ENCODE data around the gene SPECC1. TPM values are rescaled to one million over a fixed set of nuclear protein-coding genes. Genes with fewer than 3 reads are reported as not detected.

The SPECC1 gene
- total and polyA plus RNA-seq, 12 donors = 19.2 to 96.1 (median 40.3) TPM

DNA sequence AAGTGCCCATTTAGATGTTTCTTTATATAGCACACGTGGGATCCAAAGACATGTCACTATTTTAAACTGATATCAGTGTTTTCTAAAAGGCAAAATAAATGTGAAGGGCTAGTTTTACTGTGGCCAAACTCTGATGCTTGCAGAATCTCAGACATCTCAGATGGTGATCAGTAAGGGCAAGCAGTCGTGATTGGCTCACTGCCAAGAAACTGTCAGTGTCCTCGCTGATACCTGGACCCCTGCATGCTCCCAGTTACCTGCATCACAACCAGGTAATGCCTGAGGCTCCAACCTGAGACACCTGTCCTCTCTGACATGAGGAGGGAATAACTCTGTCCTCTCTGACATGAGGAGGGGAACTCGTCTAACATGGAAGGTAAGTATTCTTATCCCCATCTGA is 114.0 kb downstream of the SPECC1 start:
- DNase-seq = no peak
- WGBS, 4 donors = 58 to 70% (median 61%) methylated on average over 4 of the region's 4 CpGs

DNA sequence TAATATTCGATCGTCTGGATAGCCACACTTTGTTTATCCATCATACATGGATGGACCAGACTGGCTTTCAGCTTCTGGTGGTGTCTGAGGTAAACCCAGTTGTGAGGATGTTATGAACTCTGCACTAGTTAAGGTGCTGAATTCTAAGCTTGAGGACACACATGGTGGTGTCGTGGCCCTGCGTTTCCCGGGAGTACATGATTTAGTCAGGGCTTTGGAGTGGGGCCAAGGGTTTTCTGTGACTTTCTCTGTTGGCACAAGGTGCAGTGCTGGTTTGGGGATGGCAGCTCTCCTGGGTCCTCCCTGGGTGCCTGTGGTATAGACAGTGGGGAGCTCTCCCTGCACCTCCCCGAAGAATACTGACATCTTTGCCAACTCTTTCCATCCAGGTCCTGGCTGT is 116.6 kb downstream of the SPECC1 start:
- no peaks in the 10 kb centered on the region for H3K36me3 ChIP-seq (replicated peaks in 1 of 2)
- DNase-seq = peak in 3 of 7 donors; percentile 29 to 48 (median 34)
- no peak overlapping the region for H3K27ac ChIP-seq
- intact Hi-C loops (cut with DNase I) = loop anchor here in 1 of 2 donors (10.0 kb wide), 1 partner anchor 189 kb away; no protein-coding TSS in a partner anchor
- H3K4me3 ChIP-seq = no peak overlapping the region
- no peaks in the 10 kb centered on the region for H3K27me3 ChIP-seq
- H3K4me1 ChIP-seq (replicated peaks in 1 of 2) = peaks cover 0 to 16% of the 10 kb centered on the region in 2 donors
- no peak for TF ChIP-seq POLR2A (IDR thresholded peaks at IDR 0.05)
- TF ChIP-seq, protein P1, sequence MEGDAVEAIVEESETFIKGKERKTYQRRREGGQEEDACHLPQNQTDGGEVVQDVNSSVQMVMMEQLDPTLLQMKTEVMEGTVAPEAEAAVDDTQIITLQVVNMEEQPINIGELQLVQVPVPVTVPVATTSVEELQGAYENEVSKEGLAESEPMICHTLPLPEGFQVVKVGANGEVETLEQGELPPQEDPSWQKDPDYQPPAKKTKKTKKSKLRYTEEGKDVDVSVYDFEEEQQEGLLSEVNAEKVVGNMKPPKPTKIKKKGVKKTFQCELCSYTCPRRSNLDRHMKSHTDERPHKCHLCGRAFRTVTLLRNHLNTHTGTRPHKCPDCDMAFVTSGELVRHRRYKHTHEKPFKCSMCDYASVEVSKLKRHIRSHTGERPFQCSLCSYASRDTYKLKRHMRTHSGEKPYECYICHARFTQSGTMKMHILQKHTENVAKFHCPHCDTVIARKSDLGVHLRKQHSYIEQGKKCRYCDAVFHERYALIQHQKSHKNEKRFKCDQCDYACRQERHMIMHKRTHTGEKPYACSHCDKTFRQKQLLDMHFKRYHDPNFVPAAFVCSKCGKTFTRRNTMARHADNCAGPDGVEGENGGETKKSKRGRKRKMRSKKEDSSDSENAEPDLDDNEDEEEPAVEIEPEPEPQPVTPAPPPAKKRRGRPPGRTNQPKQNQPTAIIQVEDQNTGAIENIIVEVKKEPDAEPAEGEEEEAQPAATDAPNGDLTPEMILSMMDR (IDR thresholded peaks at IDR 0.05) = no peak
- 58 to 88% (median 64%) methylated on average over 5 to 6 of the region's 6 CpGs for WGBS, 4 donors
- no peaks in the 10 kb centered on the region for H3K9me3 ChIP-seq (replicated peaks in 1 of 3)

More for the DNA sequence above, 114.0 kb downstream of the SPECC1 start:
- no peaks in the 10 kb centered on the region for H3K27me3 ChIP-seq
- no peaks in the 10 kb centered on the region for H3K9me3 ChIP-seq (replicated peaks in 1 of 3)
- no peak for TF ChIP-seq POLR2A (IDR thresholded peaks at IDR 0.05)
- H3K4me1 ChIP-seq (replicated peaks in 1 of 2) = peaks cover 0 to 14% of the 10 kb centered on the region in 2 donors
- no peak overlapping the region for H3K4me3 ChIP-seq
- H3K27ac ChIP-seq = no peak overlapping the region
- H3K36me3 ChIP-seq (replicated peaks in 1 of 2) = no peaks in the 10 kb centered on the region
- intact Hi-C loops (cut with DNase I) = loop anchor here (5.0 to 10.0 kb wide), 4 partner anchors 104 to 194 kb away; no protein-coding TSS in a partner anchor

DNA sequence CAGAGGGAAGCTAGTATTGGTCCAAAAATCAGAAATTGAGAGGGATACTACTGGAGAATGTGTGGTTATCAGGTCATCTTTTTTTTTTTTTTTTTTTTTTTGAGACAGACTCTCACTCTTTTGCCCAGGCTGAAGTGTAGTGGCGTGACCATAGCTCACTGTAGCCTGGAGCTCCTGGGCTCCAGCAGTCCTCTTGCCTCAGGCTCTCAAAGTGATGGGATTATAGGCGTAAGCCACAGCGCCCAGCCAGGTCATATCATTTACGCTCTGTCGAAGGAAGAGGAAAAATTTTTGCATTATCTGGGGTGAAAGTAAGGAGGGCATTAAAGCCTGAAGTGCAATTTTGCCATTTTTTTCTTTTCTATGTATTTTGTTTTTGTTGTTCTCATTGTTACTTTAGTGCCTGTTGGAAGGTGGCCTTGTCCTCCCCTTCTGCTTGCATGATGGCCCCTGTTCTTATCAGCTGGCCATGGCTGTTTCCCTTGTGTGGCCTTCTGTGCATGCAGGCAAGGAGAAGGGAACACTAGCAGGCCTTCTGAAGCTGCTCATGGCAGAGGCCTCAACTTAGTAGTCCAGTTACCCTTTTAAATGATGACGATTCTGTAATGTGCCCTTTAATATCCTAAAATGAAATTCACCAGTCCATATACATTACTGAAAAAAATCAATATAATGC is 118.3 kb downstream of the SPECC1 start:
- H3K36me3 ChIP-seq (replicated peaks in 1 of 2) = no peaks in the 10 kb centered on the region
- peaks cover 0 to 8% of the 10 kb centered on the region in 2 donors for H3K4me1 ChIP-seq (replicated peaks in 1 of 2)
- no peaks in the 10 kb centered on the region for H3K27me3 ChIP-seq
- 86 to 91% (median 88%) methylated on average over 6 of the region's 6 CpGs for WGBS, 4 donors
- H3K27ac ChIP-seq = peak overlapping the region in 1 of 5 donors; percentile 7
- H3K4me3 ChIP-seq = no peak overlapping the region
- intact Hi-C loops (cut with DNase I) = loop anchor here in 1 of 2 donors (10.0 kb wide), 1 partner anchor 187 kb away; no protein-coding TSS in a partner anchor
- H3K9me3 ChIP-seq (replicated peaks in 1 of 3) = no peaks in the 10 kb centered on the region
- TF ChIP-seq, protein P1 (IDR thresholded peaks at IDR 0.05) = no peak
- peak in 1 of 7 donors; percentile 14 for DNase-seq

DNA sequence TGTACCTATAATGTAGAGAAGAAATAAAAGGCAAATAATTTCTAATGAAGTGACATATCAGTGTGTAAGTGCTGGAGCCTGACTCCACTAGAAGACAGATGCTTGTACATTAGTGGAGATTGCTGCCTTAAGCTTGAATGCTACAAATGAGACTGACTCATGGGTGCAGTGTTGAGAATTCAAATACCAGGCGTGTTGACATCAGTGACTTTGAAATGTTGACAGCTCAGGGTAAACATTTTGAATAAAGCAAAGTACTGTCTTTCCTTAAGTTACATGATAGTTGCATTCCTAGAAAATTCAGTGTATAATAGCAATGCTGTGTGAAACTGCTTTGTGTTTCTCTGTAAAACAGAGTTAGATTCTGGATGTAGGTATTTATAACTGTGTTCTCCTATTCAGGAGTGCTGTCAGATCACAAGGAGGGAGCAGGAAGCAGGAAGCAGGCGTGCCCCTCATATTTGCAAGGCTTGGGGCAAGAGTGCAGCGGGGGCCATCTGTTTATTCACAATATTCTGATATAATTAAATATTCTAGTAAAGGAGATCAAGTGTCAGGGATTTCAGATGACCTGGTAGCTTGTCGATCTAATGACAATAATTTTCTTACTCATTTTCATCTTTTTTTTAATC is 119.0 kb downstream of the SPECC1 start:
- H3K36me3 ChIP-seq (replicated peaks in 1 of 2) = no peaks in the 10 kb centered on the region
- no peak for DNase-seq
- peaks cover 0 to 8% of the 10 kb centered on the region in 2 donors for H3K4me1 ChIP-seq (replicated peaks in 1 of 2)
- H3K27ac ChIP-seq = peak overlapping the region in 1 of 5 donors; percentile 7
- intact Hi-C loops (cut with DNase I) = loop anchor here in 1 of 2 donors (10.0 kb wide), 1 partner anchor 187 kb away; no protein-coding TSS in a partner anchor
- TF ChIP-seq, protein P1 (IDR thresholded peaks at IDR 0.05) = no peak
- TF ChIP-seq POLR2A (IDR thresholded peaks at IDR 0.05) = no peak
- H3K27me3 ChIP-seq = no peaks in the 10 kb centered on the region
- H3K9me3 ChIP-seq (replicated peaks in 1 of 3) = no peaks in the 10 kb centered on the region
- WGBS, 4 donors = 70 to 79% (median 76%) methylated on average over 4 of the region's 4 CpGs
- no peak overlapping the region for H3K4me3 ChIP-seq

Measured in adrenal gland (tissue), 12 donors.